GM19043 (cell line): Measurements from ENCODE around the gene EFCAB12.
A peak's percentile ranks its signal among the peaks of the same experiment; 100 is the strongest.
"Not testable (repeated sequence)": the region's sequence is repeated elsewhere in the genome, so short reads cannot be mapped to it uniquely, and the experiment has no call there.

Experiments used
- ATAC-seq: cut with Tn5 transposase; IDR thresholded peaks from one replicate; pipeline ENCODE4 v1.9.1; 2021; ENCODE audit warnings: low read depth; ENCODE audit not compliant: unreplicated experiment

The EFCAB12 gene

GRCh38 chr3:129399145-129399894, 29.1 kb downstream of the EFCAB12 start:
- ATAC-seq, result peak; percentile 74

- ATAC-seq, result no peak
Observed at GRCh38 chr3:129398803-129399144, 29.7 kb downstream of the EFCAB12 start.

GRCh38 chr3:129393760-129394564, 34.5 kb downstream of the EFCAB12 start:
- ATAC-seq, result not testable (repeated sequence)

GRCh38 chr3:129393271-129393670, 35.2 kb downstream of the EFCAB12 start:
- ATAC-seq, result no peak

- ATAC-seq, result not testable (repeated sequence)
Observed at GRCh38 chr3:129392106-129392887, 36.1 kb downstream of the EFCAB12 start.

GRCh38 chr3:129391583-129391982, 36.9 kb downstream of the EFCAB12 start:
- not testable (repeated sequence) for ATAC-seq

- no peak for ATAC-seq
Observed at GRCh38 chr3:129389572-129389937, 38.9 kb downstream of the EFCAB12 start.

GRCh38 chr3:129388791-129389571, 39.5 kb downstream of the EFCAB12 start:
- ATAC-seq, result not testable (repeated sequence)

- ATAC-seq, result no peak
Observed at GRCh38 chr3:129387487-129387886, 40.9 kb downstream of the EFCAB12 start.

- ATAC-seq, result no peak
Observed at GRCh38 chr3:129386984-129387383, 41.5 kb downstream of the EFCAB12 start.

- ATAC-seq, result not testable (repeated sequence)
Observed at GRCh38 chr3:129385507-129385906, 42.9 kb downstream of the EFCAB12 start.

- no peak for ATAC-seq
Observed at GRCh38 chr3:129384594-129385323, 43.7 kb downstream of the EFCAB12 start.

GRCh38 chr3:129384103-129384502, 44.3 kb downstream of the EFCAB12 start:
- ATAC-seq, result not testable (repeated sequence)

GRCh38 chr3:129383292-129383860, 45.1 kb downstream of the EFCAB12 start:
- ATAC-seq, result peak; percentile 86

GRCh38 chr3:129382366-129382765, 46.1 kb downstream of the EFCAB12 start:
- no peak for ATAC-seq

GRCh38 chr3:129379582-129380358, 48.7 kb downstream of the EFCAB12 start:
- ATAC-seq, result no peak

- no peak for ATAC-seq
Observed at GRCh38 chr3:129378949-129379348, 49.5 kb downstream of the EFCAB12 start.

- ATAC-seq, result no peak
Observed at GRCh38 chr3:129377615-129378014, 50.8 kb downstream of the EFCAB12 start.

GRCh38 chr3:129375099-129375498, 53.3 kb downstream of the EFCAB12 start:
- no peak for ATAC-seq
